ENCODE data around the gene GNAS-AS1. TPM values are rescaled to one million over a fixed set of nuclear protein-coding genes. Genes with fewer than 3 reads are reported as not detected.

GNAS-AS1 gene
- total and polyA plus RNA-seq, 10 of the 15 experiments (the other 5 are each of a cell fraction or from before 2014, with no cell fraction given), result 0.06 to 2.7 (median 1.2) TPM

GRCh38 chr20:58888521-58889333 is 38.0 kb upstream of the GNAS-AS1 start (continued):
- TF ChIP-seq ZBTB40 (IDR thresholded peaks at IDR 0.05; ENCODE audit: borderline replicate concordance) (no peak), GABPA (IDR thresholded peaks at IDR 0.05; ENCODE audit: low read depth) (no peak), RELA (IDR thresholded peaks at IDR 0.05; ENCODE audit: borderline replicate concordance, partially characterized antibody) (no peak), CREB1 (IDR thresholded peaks at IDR 0.05; ENCODE audit: low read depth) (peak; percentile 98), STAT1 (conservative IDR thresholded peaks at IDR 0.05) (no peak), RCOR1 (conservative IDR thresholded peaks at IDR 0.05; ENCODE audit: low read depth, low read length) (no peak), ZBTB33 (IDR thresholded peaks at IDR 0.05) (no peak), POU2F2 (IDR thresholded peaks at IDR 0.05; ENCODE audit: borderline replicate concordance, low read depth, low read length) (peak; percentile 98), SMC3 (IDR thresholded peaks at IDR 0.05; ENCODE audit: borderline replicate concordance, low read length) (no peak), CEBPZ (IDR thresholded peaks at IDR 0.05; ENCODE audit: low read depth, low read length) (no peak), CBX5 (IDR thresholded peaks at IDR 0.05; ENCODE audit: low read depth) (no peak), SIN3A (IDR thresholded peaks at IDR 0.05; ENCODE audit: low read depth, low read length) (peak; percentile 9; the same call in 1 of the 2 replicates), SPI1 (IDR thresholded peaks at IDR 0.05; ENCODE audit: borderline replicate concordance, insufficient read depth, low read depth, low read length) (no peak), USF2 (IDR thresholded peaks at IDR 0.05; ENCODE audit: borderline replicate concordance, low read depth, low read length) (no peak), RFX5 (IDR thresholded peaks at IDR 0.05; ENCODE audit: low read depth, low read length) (no peak), KAT2A (conservative IDR thresholded peaks at IDR 0.05; ENCODE audit: control insufficient read depth, low read depth, low read length) (no peak), NFYB (IDR thresholded peaks at IDR 0.05; ENCODE audit: insufficient read depth, low read depth, low read length) (no peak), EZH2 (IDR thresholded peaks at IDR 0.05; ENCODE audit: borderline replicate concordance, control insufficient read depth, low read depth, low read length) (no peak), SREBF2 (IDR thresholded peaks at IDR 0.05; ENCODE audit: low read length) (no peak)
